Measurements from ENCODE around the gene TASL. TPM values are rescaled to one million over a fixed set of nuclear protein-coding genes. Genes with fewer than 3 reads are reported as not detected.

Gene TASL
- total and polyA plus RNA-seq, 4 donors = 0.33 to 3.5 (median 0.77) TPM

DNA sequence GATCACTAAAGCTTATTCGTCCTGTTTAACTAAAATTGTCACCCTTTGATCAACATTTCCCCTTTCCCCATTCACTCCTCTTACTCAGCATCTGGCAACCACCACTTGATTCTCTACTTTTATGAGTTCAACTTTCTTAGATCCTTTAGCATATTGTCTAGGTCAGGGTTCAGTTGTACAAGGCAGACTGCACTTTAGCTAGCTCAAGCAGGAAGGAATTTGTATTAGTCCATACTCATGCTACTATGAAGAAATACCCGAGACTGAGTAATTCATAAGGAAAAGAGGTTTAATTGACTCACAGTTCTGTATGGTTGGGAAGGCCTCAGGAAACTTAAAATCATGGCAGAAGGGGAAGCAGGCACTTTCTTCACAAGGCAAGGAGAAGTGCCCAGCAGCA lies 44.3 kb downstream of the TASL start:
- no peak overlapping the region for H3K27ac ChIP-seq (ENCODE audit: low read depth in 1 of 2, low read length in 2 of 2)
- no peaks in the 10 kb centered on the region for H3K9me3 ChIP-seq (ENCODE audit: control insufficient read depth in 4 of 4, low read length in 3 of 4)
- TF ChIP-seq SP1 (IDR thresholded peaks at IDR 0.05) (no peak), EGR1 (IDR thresholded peaks at IDR 0.05; ENCODE audit: low read depth in 2 of 2) (no peak), FOXA1 (IDR thresholded peaks at IDR 0.05) (no peak), RAD21 (IDR thresholded peaks at IDR 0.05) (no peak), RXRA (IDR thresholded peaks at IDR 0.05) (no peak)
- TF ChIP-seq, protein P1, sequence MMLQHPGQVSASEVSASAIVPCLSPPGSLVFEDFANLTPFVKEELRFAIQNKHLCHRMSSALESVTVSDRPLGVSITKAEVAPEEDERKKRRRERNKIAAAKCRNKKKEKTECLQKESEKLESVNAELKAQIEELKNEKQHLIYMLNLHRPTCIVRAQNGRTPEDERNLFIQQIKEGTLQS (IDR thresholded peaks at IDR 0.05) = no peak
- TF ChIP-seq, protein P2, sequence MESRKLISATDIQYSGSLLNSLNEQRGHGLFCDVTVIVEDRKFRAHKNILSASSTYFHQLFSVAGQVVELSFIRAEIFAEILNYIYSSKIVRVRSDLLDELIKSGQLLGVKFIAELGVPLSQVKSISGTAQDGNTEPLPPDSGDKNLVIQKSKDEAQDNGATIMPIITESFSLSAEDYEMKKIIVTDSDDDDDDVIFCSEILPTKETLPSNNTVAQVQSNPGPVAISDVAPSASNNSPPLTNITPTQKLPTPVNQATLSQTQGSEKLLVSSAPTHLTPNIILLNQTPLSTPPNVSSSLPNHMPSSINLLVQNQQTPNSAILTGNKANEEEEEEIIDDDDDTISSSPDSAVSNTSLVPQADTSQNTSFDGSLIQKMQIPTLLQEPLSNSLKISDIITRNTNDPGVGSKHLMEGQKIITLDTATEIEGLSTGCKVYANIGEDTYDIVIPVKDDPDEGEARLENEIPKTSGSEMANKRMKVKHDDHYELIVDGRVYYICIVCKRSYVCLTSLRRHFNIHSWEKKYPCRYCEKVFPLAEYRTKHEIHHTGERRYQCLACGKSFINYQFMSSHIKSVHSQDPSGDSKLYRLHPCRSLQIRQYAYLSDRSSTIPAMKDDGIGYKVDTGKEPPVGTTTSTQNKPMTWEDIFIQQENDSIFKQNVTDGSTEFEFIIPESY (IDR thresholded peaks at IDR 0.05) = no peak
- TF ChIP-seq, protein P3, sequence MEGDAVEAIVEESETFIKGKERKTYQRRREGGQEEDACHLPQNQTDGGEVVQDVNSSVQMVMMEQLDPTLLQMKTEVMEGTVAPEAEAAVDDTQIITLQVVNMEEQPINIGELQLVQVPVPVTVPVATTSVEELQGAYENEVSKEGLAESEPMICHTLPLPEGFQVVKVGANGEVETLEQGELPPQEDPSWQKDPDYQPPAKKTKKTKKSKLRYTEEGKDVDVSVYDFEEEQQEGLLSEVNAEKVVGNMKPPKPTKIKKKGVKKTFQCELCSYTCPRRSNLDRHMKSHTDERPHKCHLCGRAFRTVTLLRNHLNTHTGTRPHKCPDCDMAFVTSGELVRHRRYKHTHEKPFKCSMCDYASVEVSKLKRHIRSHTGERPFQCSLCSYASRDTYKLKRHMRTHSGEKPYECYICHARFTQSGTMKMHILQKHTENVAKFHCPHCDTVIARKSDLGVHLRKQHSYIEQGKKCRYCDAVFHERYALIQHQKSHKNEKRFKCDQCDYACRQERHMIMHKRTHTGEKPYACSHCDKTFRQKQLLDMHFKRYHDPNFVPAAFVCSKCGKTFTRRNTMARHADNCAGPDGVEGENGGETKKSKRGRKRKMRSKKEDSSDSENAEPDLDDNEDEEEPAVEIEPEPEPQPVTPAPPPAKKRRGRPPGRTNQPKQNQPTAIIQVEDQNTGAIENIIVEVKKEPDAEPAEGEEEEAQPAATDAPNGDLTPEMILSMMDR (IDR thresholded peaks at IDR 0.05; ENCODE audit: low read depth, low read length, missing input control) = no peak
- TF ChIP-seq, protein P4, sequence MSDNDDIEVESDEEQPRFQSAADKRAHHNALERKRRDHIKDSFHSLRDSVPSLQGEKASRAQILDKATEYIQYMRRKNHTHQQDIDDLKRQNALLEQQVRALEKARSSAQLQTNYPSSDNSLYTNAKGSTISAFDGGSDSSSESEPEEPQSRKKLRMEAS (IDR thresholded peaks at IDR 0.05) = no peak
- H3K4me1 ChIP-seq (ENCODE audit: control insufficient read depth in 4 of 4, insufficient read depth in 4 of 4, low read length in 3 of 4) = no peaks in the 10 kb centered on the region
- H3K27me3 ChIP-seq (ENCODE audit: control insufficient read depth in 4 of 4, insufficient read depth in 4 of 4, low read length in 3 of 4) = no peaks in the 10 kb centered on the region
- no peak overlapping the region for H3K9ac ChIP-seq (ENCODE audit: low read depth in 1 of 2, low read length in 2 of 2)
- H3K4me3 ChIP-seq (ENCODE audit: low read depth in 1 of 3, low read length in 3 of 3) = no peak overlapping the region
- no peaks in the 10 kb centered on the region for H3K36me3 ChIP-seq (ENCODE audit: control insufficient read depth in 4 of 4, insufficient read depth in 3 of 4, low read depth in 1 of 4, low read length in 3 of 4)
- 79% methylated on average over 2 of the region's 2 CpGs for WGBS
- DNase-seq (ENCODE audit: low spot score) = no peak

DNA sequence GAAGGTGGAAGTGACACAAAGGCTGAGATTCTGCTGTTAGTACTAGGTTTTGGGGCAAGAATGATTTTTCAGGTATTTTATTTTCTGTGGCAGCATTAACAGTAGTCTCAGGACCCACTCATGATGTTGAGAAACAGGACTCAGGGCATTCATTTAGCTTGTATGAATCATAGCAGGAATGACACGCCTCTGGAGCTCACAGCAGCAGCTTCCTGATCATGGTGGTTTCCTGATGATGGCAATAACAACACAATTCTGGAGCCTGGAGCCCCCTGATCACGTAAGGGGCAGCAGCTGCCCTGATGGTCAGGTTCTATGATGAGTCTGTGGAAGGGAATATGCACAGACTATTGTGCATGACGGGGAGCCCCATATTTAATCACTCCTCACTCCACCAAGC lies 47.0 kb downstream of the TASL start:
- DNase-seq (ENCODE audit: low spot score) = no peak
- no peak overlapping the region for H3K4me3 ChIP-seq (ENCODE audit: low read depth in 1 of 3, low read length in 3 of 3)
- no peak for TF ChIP-seq TAF1 (conservative IDR thresholded peaks at IDR 0.05)
- no peak for TF ChIP-seq HNF4A (conservative IDR thresholded peaks at IDR 0.05)
- TF ChIP-seq, protein P2 (IDR thresholded peaks at IDR 0.05) = no peak
- TF ChIP-seq SP1 (IDR thresholded peaks at IDR 0.05) = no peak
- no peak for TF ChIP-seq FOXA2 (IDR thresholded peaks at IDR 0.05)
- TF ChIP-seq, protein P5, sequence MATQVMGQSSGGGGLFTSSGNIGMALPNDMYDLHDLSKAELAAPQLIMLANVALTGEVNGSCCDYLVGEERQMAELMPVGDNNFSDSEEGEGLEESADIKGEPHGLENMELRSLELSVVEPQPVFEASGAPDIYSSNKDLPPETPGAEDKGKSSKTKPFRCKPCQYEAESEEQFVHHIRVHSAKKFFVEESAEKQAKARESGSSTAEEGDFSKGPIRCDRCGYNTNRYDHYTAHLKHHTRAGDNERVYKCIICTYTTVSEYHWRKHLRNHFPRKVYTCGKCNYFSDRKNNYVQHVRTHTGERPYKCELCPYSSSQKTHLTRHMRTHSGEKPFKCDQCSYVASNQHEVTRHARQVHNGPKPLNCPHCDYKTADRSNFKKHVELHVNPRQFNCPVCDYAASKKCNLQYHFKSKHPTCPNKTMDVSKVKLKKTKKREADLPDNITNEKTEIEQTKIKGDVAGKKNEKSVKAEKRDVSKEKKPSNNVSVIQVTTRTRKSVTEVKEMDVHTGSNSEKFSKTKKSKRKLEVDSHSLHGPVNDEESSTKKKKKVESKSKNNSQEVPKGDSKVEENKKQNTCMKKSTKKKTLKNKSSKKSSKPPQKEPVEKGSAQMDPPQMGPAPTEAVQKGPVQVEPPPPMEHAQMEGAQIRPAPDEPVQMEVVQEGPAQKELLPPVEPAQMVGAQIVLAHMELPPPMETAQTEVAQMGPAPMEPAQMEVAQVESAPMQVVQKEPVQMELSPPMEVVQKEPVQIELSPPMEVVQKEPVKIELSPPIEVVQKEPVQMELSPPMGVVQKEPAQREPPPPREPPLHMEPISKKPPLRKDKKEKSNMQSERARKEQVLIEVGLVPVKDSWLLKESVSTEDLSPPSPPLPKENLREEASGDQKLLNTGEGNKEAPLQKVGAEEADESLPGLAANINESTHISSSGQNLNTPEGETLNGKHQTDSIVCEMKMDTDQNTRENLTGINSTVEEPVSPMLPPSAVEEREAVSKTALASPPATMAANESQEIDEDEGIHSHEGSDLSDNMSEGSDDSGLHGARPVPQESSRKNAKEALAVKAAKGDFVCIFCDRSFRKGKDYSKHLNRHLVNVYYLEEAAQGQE (IDR thresholded peaks at IDR 0.05) = no peak
- TF ChIP-seq RXRA (IDR thresholded peaks at IDR 0.05) = no peak
- TF ChIP-seq, protein P1 (IDR thresholded peaks at IDR 0.05) = no peak
- no peak for TF ChIP-seq YY1 (IDR thresholded peaks at IDR 0.05)
- TF ChIP-seq HNF4G (IDR thresholded peaks at IDR 0.05) = no peak
- peaks cover 0 to 2% (median 0%) of the 10 kb centered on the region in 4 donors for H3K27me3 ChIP-seq (ENCODE audit: control insufficient read depth in 4 of 4, insufficient read depth in 4 of 4, low read length in 3 of 4)
- no peaks in the 10 kb centered on the region for H3K36me3 ChIP-seq (ENCODE audit: control insufficient read depth in 4 of 4, insufficient read depth in 3 of 4, low read depth in 1 of 4, low read length in 3 of 4)
- H3K4me1 ChIP-seq (ENCODE audit: control insufficient read depth in 4 of 4, insufficient read depth in 4 of 4, low read length in 3 of 4) = no peaks in the 10 kb centered on the region
- H3K9ac ChIP-seq (ENCODE audit: low read depth in 1 of 2, low read length in 2 of 2) = no peak overlapping the region
- no peak overlapping the region for H3K27ac ChIP-seq (ENCODE audit: low read depth in 1 of 2, low read length in 2 of 2)
- no peaks in the 10 kb centered on the region for H3K9me3 ChIP-seq (ENCODE audit: control insufficient read depth in 4 of 4, low read length in 3 of 4)
- 60% methylated on average over 3 of the region's 3 CpGs for WGBS

All from liver (tissue), 9 donors.